K562 (cell line): ENCODE measurements around the gene BLOC1S4. TPM values are rescaled to one million over a fixed set of nuclear protein-coding genes. Genes with fewer than 3 reads are reported as not detected.

Source experiments
- ARID1B ChIP-seq: fragments of 450-650 bp; IDR thresholded peaks from 2 replicates; pipeline ENCODE4 v1.6.1; 2016; ENCODE audit warnings: antibody characterized with exemption, mild to moderate bottlenecking, inconsistent platforms
- ASH1L ChIP-seq: fragments of 450-650 bp; IDR thresholded peaks from 2 replicates; pipeline ENCODE4 v1.6.1; 2018; ENCODE audit warnings: borderline replicate concordance, mild to moderate bottlenecking, low read depth; ENCODE audit not compliant: partially characterized antibody
- ATF1 ChIP-seq, 2 experiments: fragments of 450-650 bp in 1 of 2; IDR thresholded peaks; 2 replicates each; pipeline ENCODE4 v1.6.1; 2016; ENCODE audit warnings: missing compliant biosample characterization in 1 of 2, missing genetic modification characterization in 1 of 2
- CBX5 ChIP-seq: IDR thresholded peaks from 2 replicates; pipeline ENCODE4 v1.6.1; 2014; ENCODE audit warnings: low read depth, borderline replicate concordance
- CREM ChIP-seq: IDR thresholded peaks from 2 replicates; pipeline ENCODE4 v1.6.1; 2014; ENCODE audit warnings: antibody characterized with exemption, low read depth
- DACH1 ChIP-seq: fragments of 450-650 bp; IDR thresholded peaks from 2 replicates; pipeline ENCODE4 v1.6.1; 2018; ENCODE audit not compliant: partially characterized antibody
- FUS ChIP-seq: fragments of 200-400 bp; formaldehyde crosslinking; optimal IDR thresholded peaks from 2 replicates; pipeline ENCODE3; 2017; ENCODE audit warnings: low read depth, low read length
- KAT2B ChIP-seq: IDR thresholded peaks from one replicate; pipeline ENCODE4 v1.6.1; 2012; ENCODE audit warnings: low read depth, mild to moderate bottlenecking, control low read depth, inconsistent platforms, low read length, moderate library complexity
- KLF1 ChIP-seq: fragments of 450-650 bp; IDR thresholded peaks from 2 replicates; pipeline ENCODE4 v1.6.1; 2016; ENCODE audit warnings: missing genetic modification characterization, missing compliant biosample characterization
- MAZ ChIP-seq, 2 experiments: fragments of 450-650 bp in 1 of 2; sonication (generic) in 1 of 2; formaldehyde crosslinking; IDR thresholded peaks in 1 of 2; conservative IDR thresholded peaks in 1 of 2; 2 replicates each; pipeline versions ENCODE4 v1.4.0 to v1.5.0; 2020; ENCODE audit warnings: mild to moderate bottlenecking in 1 of 2, missing genetic modification reagents in 1 of 2
- MTA3 ChIP-seq: fragments of 450-650 bp; formaldehyde crosslinking; IDR thresholded peaks from 2 replicates; pipeline ENCODE4 v1.6.1; 2017; ENCODE audit warnings: mild to moderate bottlenecking, borderline replicate concordance
- NR2F6 ChIP-seq: fragments of 450-650 bp; formaldehyde crosslinking; IDR thresholded peaks from 2 replicates; pipeline ENCODE4 v1.4.0; 2020; ENCODE audit warnings: mild to moderate bottlenecking
- POLR2G ChIP-seq: fragments of 200-400 bp; formaldehyde crosslinking; IDR thresholded peaks from 2 replicates; pipeline ENCODE4 v1.6.1; 2017; ENCODE audit warnings: low read depth, mild to moderate bottlenecking, antibody characterized with exemption, low read length, moderate library complexity
- RB1 ChIP-seq: fragments of 450-650 bp; IDR thresholded peaks from 2 replicates; pipeline ENCODE4 v1.6.1; 2017; ENCODE audit warnings: low read depth, mild to moderate bottlenecking
- RBM22 ChIP-seq: fragments of 200-400 bp; formaldehyde crosslinking; IDR thresholded peaks from 2 replicates; pipeline ENCODE4 v1.6.1; 2018; ENCODE audit warnings: low read length, low read depth; ENCODE audit not compliant: poor library complexity, severe bottlenecking
- RCOR1 ChIP-seq, 2 experiments: IDR thresholded peaks; 2 replicates each; pipeline ENCODE4 v1.6.1; 2012; ENCODE audit warnings: low read depth in 2 of 2, low read length in 2 of 2, borderline replicate concordance in 1 of 2, improper control_type of control experiment in 1 of 2
- RNF2 ChIP-seq: sonication (generic); IDR thresholded peaks from 2 replicates; pipeline ENCODE4 v1.6.1; 2016
- SMC3 ChIP-seq: conservative IDR thresholded peaks from 2 replicates; pipeline ENCODE4 v1.6.1; 2011; ENCODE audit warnings: low read depth, low read length, improper control_type of control experiment; ENCODE audit not compliant: insufficient read depth
- SP1 ChIP-seq: sonication (generic); formaldehyde crosslinking; IDR thresholded peaks from 2 replicates; pipeline ENCODE4 v1.8.1; 2022; ENCODE audit warnings: mild to moderate bottlenecking, missing genetic modification reagents
- SP2 ChIP-seq: IDR thresholded peaks from 2 replicates; pipeline ENCODE4 v1.6.1; 2011; ENCODE audit warnings: mild to moderate bottlenecking, low read depth, low read length, moderate library complexity; ENCODE audit not compliant: poor library complexity, severe bottlenecking; ENCODE audit errors: extremely low read depth
- SRF ChIP-seq, 2 experiments: fragments of 250-450, 450-650 bp in 1 of 2; sonication (Bioruptor Pico) in 1 of 2; sonication (generic) in 1 of 2; formaldehyde crosslinking; IDR thresholded peaks; 2 replicates each; pipeline versions ENCODE4 v1.5.0 to v1.5.1; 2020 to 2022; ENCODE audit warnings: mild to moderate bottlenecking in 1 of 2, missing genetic modification reagents in 1 of 2
- ZBTB1 ChIP-seq: sonication (generic); formaldehyde crosslinking; IDR thresholded peaks from 2 replicates; pipeline ENCODE4 v1.8.1; 2023; ENCODE audit warnings: missing genetic modification reagents, low read depth, mild to moderate bottlenecking, borderline replicate concordance
- ZFP30 ChIP-seq: fragments of 250-450 bp; sonication (Bioruptor Pico); IDR thresholded peaks from 2 replicates; pipeline ENCODE4 v1.8.0; 2022; ENCODE audit warnings: moderate library complexity, mild to moderate bottlenecking, inconsistent platforms, borderline replicate concordance
- ZFP36 ChIP-seq: fragments of 150-350 bp; IDR thresholded peaks from 2 replicates; pipeline ENCODE4 v1.6.1; 2018; ENCODE audit warnings: low read length, low read depth; ENCODE audit not compliant: partially characterized antibody
- ZNF217 ChIP-seq: sonication (generic); formaldehyde crosslinking; IDR thresholded peaks from 2 replicates; pipeline ENCODE4 v1.8.0; 2022; ENCODE audit warnings: mild to moderate bottlenecking, missing genetic modification reagents
- polyA plus RNA-seq, 8 experiments: library from polyadenylated mRNA; depleted of rRNA in 4 of 8; stranded (reverse) in 5 of 8; unstranded in 3 of 8; fragments of >200 nt; fragmentation: Nextera tagmentation in 2 of 8; fragmentation: Illumina TruSeq in 1 of 8; extraction: Ambion mirVana in 2 of 8; extraction: Trizol in 1 of 8; gene quantifications; 2 replicates each; pipeline versions ENCODE4 v1.2.1 to v1.2.3, GENCODE V29; 2011 to 2014; ENCODE audit warnings: inconsistent platforms in 1 of 8, missing spikeins in 1 of 8
- total RNA-seq, 7 experiments: library from RNA; depleted of rRNA in 6 of 7; stranded (reverse); fragments of >200 nt in 6 of 7; fragmentation: Illumina TruSeq in 2 of 7; extraction: Trizol in 2 of 7; gene quantifications; 2 replicates each; pipeline versions ENCODE4 v1.2.1 to v1.2.3, GENCODE V29; 2011 to 2021; ENCODE audit warnings: low replicate concordance in 1 of 7
- TF ChIP-seq, protein P1 (sequence below): sonication (generic); formaldehyde crosslinking; IDR thresholded peaks from 2 replicates; pipeline ENCODE4 v1.8.0; 2022; ENCODE audit warnings: missing genetic modification reagents, mild to moderate bottlenecking, borderline replicate concordance
- TF ChIP-seq, protein P2 (sequence below): fragments of 450-650 bp; formaldehyde crosslinking; IDR thresholded peaks from 2 replicates; pipeline ENCODE4 v1.4.0; 2022; ENCODE audit warnings: missing genetic modification characterization

The BLOC1S4 gene
- total and polyA plus RNA-seq, 9 of the 15 experiments (the other 6 are each of a cell fraction or from before 2014, with no cell fraction given), result 3.1 to 31.6 (median 11.2) TPM

DNA sequence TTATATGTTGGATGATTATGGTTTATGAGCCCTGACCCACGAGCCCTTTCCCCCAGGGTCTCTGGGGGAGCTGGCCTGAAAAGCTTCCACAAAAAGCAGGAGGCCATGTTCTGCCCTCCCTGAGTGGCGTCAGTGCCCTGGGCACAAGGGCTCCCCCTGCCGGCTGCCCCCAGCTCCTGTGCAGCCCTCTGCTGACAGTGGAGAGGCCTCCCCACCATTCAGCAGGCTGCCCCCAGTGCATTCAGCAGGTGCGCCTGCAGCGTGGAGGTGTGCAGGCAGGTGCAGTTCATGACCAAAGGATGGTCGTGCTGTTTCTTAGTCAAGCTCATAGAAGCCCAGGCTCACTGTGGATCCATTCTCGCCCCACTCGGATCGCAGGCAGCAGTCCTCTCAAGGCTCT lies 34.8 kb upstream of the BLOC1S4 start (continued):
- TF ChIP-seq ASH1L, result no peak
- TF ChIP-seq SMC3, result peak; percentile 30; the same call in 1 of the 2 replicates
- 0 out of 4 replicates have a peak, but pooled peaks of 1 of the 2 experiments have one; percentile 8 for TF ChIP-seq RCOR1 (IDR thresholded peaks at IDR 0.05; ENCODE audit: borderline replicate concordance in 1 of 2, low read depth in 2 of 2, low read length in 2 of 2)
- no peak for TF ChIP-seq RBM22
- peak; percentile 71 for TF ChIP-seq RB1
- TF ChIP-seq ZFP36, result no peak
- no peak for TF ChIP-seq RNF2
- no peak for TF ChIP-seq CBX5
- no peak for TF ChIP-seq DACH1
- no peak for TF ChIP-seq KAT2B
- TF ChIP-seq KLF1 (tag), result no peak
- TF ChIP-seq SP1 (CRISPR knock-in tag), result 0 out of 2 replicates have a peak, but pooled peaks have one; percentile 25
- no peak for TF ChIP-seq ZFP30 (CRISPR knock-in tag)
- TF ChIP-seq SP2, result no peak
- no peak for TF ChIP-seq ATF1 (CRISPR knock-in tag; IDR thresholded peaks at IDR 0.05)
- TF ChIP-seq ATF1 (tag; IDR thresholded peaks at IDR 0.05), result peak; percentile 35; the same call in 1 of the 2 replicates
- no peak for TF ChIP-seq FUS
- TF ChIP-seq, protein P1, sequence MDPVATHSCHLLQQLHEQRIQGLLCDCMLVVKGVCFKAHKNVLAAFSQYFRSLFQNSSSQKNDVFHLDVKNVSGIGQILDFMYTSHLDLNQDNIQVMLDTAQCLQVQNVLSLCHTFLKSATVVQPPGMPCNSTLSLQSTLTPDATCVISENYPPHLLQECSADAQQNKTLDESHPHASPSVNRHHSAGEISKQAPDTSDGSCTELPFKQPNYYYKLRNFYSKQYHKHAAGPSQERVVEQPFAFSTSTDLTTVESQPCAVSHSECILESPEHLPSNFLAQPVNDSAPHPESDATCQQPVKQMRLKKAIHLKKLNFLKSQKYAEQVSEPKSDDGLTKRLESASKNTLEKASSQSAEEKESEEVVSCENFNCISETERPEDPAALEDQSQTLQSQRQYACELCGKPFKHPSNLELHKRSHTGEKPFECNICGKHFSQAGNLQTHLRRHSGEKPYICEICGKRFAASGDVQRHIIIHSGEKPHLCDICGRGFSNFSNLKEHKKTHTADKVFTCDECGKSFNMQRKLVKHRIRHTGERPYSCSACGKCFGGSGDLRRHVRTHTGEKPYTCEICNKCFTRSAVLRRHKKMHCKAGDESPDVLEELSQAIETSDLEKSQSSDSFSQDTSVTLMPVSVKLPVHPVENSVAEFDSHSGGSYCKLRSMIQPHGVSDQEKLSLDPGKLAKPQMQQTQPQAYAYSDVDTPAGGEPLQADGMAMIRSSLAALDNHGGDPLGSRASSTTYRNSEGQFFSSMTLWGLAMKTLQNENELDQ (CRISPR knock-in tag), result no peak
- no peak for TF ChIP-seq ZBTB1
- peak; percentile 56 for TF ChIP-seq POLR2G
- TF ChIP-seq CREM, result peak; percentile 31; the same call in 1 of the 2 replicates
- TF ChIP-seq MAZ (CRISPR knock-in tag; conservative IDR thresholded peaks at IDR 0.05 in 1 of 2, IDR thresholded peaks at IDR 0.05 in 1 of 2), result peak in 1 of 2 experiments; percentile 52; a peak in 1 of 4 replicates
- TF ChIP-seq, protein P2, sequence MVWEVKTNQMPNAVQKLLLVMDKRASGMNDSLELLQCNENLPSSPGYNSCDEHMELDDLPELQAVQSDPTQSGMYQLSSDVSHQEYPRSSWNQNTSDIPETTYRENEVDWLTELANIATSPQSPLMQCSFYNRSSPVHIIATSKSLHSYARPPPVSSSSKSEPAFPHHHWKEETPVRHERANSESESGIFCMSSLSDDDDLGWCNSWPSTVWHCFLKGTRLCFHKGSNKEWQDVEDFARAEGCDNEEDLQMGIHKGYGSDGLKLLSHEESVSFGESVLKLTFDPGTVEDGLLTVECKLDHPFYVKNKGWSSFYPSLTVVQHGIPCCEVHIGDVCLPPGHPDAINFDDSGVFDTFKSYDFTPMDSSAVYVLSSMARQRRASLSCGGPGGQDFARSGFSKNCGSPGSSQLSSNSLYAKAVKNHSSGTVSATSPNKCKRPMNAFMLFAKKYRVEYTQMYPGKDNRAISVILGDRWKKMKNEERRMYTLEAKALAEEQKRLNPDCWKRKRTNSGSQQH (CRISPR knock-in tag), result no peak
- TF ChIP-seq ARID1B, result no peak
- TF ChIP-seq NR2F6 (CRISPR knock-in tag), result no peak
- TF ChIP-seq MTA3, result 0 out of 2 replicates have a peak, but pooled peaks have one; percentile 50
- no peak; a peak in 1 of 4 replicates for TF ChIP-seq SRF (CRISPR knock-in tag; IDR thresholded peaks at IDR 0.05)
- TF ChIP-seq ZNF217 (CRISPR knock-in tag), result no peak
